ENCODE results near the gene USP20.
"Not testable (repeated sequence)": the region's sequence is repeated elsewhere in the genome, so short reads cannot be mapped to it uniquely, and the experiment has no call there.

The USP20 gene

DNA sequence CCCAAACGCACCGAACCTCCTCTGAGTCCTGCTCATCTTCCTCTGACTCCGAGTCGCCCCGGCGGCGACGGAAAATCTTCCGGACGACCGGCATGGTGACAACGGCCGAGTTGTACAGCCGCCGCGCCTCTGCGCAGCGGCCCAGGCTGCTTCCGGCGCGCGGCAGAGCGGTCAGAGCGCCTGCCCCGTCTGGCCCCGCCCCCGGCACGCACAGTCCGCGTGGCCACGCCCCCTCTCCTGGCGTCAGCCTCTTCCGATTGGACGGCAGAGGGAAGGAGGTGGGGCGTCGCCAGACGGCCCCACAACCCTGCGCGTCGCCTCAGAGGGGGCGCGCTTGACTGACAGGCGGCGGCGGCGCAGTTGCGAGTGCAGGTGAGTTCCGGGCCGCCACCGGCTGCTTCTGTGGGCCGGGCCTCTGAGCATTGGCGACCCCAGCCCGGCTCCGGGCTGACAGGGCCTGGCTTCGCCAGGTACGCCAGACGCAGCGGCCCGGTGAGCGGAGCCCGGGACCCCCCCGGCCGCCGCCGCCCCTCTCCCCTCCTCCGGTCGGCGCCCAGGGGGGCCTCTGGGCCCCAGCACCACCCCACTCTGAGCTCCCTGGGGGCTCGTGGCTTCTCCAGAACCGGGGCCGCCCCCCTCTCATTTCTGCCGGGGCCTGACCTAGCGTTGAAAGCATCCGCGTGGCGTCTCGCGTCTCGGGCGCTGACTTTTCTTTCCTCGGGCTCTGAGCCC is at the start of gene USP20, which contains the start of gene C9orf78:
Gene USP20, plus strand, starts transcription at position 331 of the 732 bp plus-strand sequence. CDS start 17,098 bp downstream, outside the sequence.
Gene C9orf78, minus strand, starts transcription at position 148 of the 732 bp plus-strand sequence. Its CDS starts 54 bp downstream, at position 94.
- DNase-seq: peak; percentile 84

DNA sequence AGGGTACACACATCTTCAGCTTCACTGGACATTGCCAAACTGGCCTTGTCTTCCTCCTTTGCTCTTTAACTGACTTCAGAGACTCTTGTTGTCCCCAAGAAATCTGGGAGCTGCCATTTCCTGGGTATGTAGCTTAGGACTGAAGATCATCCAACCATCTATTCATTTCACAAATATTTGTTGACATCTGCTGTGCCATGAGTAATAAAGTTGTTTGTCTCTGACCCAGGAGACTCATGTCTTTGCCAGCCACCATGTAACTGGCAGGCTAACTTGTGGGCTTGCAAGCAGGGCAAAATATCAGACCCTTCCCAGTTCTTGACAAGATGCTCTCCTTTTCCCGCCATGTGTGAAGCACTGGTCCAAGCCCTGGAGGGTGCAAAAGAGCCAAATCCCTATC is 49.4 kb upstream of the USP20 start:
- no peak for DNase-seq

GRCh38 chr9:129786481-129786880 is 48.8 kb upstream of the USP20 start:
- no peak for DNase-seq

DNA sequence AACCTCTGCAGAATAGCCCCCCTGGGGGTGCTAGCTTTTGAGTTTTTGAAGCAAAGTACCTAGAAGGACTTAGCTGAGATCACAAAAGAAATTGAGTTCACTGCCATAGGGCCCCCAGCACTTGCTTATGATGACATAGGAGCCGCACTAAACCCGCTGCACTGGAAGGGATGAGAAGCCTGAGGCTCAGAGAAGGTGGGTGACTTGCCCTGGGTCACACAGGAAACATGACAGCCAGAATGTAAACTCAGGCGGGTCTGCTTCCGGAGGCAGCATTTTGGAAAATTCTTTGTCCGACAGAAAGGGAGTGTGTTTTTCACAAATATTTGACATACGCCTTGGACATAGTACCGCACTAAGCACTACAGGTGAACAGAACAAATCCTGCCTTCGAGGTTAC is 40.7 kb upstream of the USP20 start:
- no peak for DNase-seq

DNA sequence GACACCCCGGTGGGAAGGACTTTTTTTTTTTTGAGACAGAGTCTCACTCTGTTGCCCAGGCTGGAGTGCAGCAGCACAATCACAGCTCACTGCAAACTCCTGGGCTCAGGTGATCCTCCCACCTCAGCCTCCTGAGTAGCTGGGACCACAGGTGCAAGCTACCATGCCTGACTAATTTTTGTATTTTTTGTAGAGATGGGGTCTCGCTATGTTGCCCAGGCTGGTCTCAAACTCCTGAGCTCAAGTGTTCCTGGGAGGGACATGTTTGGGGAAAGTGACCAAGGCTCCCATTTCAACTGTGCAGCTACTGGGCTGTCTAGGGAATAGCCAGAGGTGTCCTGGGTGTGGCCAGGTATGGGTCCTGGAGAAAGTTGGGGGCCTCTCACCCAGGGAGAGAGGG is 39.2 kb upstream of the USP20 start:
- not testable (repeated sequence) for DNase-seq

- DNase-seq: no peak
Measured at GRCh38 chr9:129798973-129799372, 36.3 kb upstream of the USP20 start.

GRCh38 chr9:129801504-129801903 is 33.8 kb upstream of the USP20 start:
- no peak for DNase-seq

GRCh38 chr9:129802833-129803675 is 32.2 kb upstream of the USP20 start, which contains the start of gene TOR1B:
Gene TOR1B, plus strand, starts transcription at chr9:129803184. Its CDS starts 29 bp downstream, at chr9:129803213.
- peak; percentile 73 for DNase-seq

GRCh38 chr9:129803676-129804060 is 31.6 kb upstream of the USP20 start:
- DNase-seq: no peak

- DNase-seq: peak; percentile 85
Measured at GRCh38 chr9:129806061-129806460, 29.2 kb upstream of the USP20 start.

DNA sequence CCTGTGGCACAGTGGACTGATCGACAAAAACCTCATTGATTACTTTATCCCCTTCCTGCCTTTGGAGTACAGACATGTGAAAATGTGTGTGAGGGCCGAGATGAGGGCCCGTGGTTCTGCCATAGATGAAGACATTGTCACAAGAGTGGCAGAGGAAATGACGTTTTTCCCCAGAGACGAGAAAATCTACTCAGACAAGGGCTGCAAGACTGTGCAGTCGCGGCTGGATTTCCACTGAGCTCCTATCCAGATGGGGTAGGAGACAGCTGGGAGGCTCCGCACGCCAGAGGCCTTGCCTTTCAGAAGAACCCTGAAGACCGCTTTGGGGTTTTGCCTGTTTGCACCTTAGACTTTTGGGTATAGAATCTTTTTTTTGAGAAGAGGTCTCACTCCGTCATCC is 25.9 kb upstream of the USP20 start:
- no peak for DNase-seq

DNA sequence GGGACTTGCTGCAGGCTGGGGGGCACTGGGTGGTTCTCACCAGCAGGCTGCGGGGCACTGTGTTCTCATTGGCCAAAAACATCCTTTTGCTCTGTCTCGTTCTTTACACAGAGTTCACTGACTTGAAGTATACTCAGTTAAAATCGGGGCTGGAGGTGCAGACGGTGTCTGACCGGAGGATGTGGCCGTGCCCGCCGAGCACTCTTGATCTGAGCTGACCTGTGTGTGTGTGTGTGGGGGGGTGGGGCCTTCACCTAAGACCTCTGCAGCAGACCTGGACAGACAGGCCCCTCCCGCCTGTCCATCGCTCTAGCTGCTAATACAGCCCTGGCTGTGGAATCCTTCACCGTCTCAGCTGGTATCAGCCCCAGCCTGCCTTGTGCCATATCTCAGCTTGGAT is 25.1 kb upstream of the USP20 start:
- no peak for DNase-seq

DNA sequence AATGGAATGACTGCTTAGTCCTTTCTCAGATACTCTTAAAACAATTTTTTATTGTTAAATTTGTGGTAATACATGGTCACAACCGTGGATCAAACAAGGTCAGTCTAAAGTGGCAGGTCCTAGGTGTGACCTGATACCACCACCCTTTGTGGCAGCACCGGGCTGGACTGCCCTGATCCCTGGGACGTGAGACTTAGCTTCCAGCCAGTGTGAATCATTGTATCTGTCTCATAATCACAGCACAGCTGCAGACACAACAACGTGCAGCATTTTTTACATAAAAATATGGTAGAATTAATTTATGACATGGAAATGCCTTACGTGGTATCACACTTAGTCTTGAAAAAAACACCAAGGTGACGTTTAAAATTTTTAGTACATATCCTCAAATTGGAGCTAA is 24.5 kb upstream of the USP20 start:
- no peak for DNase-seq

DNA sequence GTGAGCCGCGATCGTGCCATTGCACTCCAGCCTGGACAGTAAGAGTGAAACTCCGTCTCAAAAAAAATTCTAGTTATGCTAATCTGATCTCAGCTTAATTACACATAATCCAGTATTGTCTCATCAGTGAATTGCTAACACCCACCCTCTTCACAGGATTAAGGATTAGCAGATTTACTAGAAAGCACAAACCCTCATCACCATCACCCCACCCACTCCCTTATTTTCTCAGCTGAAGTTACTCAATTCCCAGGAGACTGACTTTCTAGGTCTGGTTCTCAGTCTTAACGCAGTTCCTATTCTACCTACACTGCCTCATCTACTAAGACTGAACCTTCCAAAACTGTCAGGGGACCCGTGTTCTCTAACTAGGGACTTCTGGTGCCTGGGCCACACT is 23.3 kb upstream of the USP20 start:
- DNase-seq: no peak

DNA sequence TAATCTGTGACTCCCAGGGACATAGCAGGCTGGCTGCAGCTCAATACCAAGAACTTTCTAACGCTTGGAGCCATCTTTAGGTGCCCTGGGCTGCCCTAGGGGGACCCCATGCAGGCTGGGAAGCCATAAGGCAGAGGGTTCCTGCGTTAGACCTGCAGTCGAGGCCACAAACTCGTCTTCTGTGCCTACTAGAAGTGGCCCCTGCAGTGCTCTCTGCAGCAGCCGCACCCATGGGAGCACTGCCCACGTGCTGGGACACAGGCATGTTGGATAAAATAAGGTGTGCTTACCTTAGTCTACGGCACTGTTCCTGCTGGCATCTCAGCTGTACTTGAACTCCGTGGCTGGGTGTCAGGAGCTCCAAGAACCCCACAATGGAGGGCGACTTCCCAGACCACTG is 22.9 kb upstream of the USP20 start:
- DNase-seq: no peak

DNA sequence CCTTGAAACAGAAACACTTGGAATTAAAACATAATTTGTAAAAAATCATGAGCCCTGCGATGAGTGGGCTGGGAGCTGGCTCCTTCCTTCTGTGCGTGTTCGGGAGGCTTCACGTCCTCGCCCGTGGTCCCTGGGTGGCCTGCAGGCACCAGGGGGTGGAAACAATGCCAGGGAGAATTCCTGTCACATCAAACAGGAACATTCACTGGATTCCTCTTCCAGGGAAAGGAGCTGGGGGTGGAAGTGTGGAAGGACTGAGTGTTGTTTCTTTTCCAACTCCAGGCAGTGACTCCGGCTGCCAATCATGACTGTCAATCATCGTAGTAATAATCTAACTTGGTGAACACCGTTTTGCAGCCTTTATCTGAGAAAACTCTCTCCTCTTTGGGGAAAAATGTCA is 21.6 kb upstream of the USP20 start:
- DNase-seq: no peak

- no peak for DNase-seq
Measured at GRCh38 chr9:129814432-129815223, 20.6 kb upstream of the USP20 start.

- DNase-seq: no peak
Measured at GRCh38 chr9:129815278-129815677, 20.0 kb upstream of the USP20 start.

- peak; percentile 95 for DNase-seq
Measured at GRCh38 chr9:129816501-129817435, 18.5 kb upstream of the USP20 start.

DNA sequence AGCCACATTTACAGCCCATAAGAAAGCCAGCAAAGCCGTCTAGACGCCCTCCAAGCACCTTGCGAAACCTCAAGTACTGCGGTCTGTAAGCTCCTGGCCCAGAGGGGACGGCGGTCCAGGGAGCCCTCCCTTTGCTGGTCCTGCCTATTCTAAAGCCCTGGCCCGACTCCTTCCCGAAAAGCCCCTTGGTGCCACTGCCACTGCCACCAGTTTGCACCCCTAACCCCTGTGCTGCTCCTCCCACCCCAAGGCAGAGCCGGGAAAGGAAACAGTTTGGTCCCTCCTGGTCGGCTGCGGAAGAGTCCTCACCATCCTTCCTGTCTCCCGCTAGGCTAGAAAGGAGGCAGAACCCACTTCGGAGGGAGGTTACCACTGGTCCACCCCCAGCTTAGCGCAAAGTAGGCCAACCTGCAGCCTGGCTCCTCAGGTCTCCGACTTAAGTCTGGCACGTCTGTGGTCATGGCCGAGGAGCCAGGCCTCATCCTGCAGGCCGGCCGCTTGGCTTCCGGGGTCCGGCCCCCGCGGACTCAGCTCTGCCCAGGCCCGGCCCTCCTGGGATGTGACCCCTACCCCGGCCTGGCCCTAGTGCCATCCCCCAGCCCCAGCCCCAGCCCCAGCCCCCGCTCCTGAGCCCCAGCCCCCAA is 12.2 kb upstream of the USP20 start:
- peak; percentile 60 for DNase-seq

GRCh38 chr9:129823542-129823934 is 11.7 kb upstream of the USP20 start:
- DNase-seq: no peak

Measured in GF-D8 (cell line).